Erythroblast (primary cell): ENCODE data around the gene ADAMTSL1.

Experiments
- GATA1 ChIP-seq: IDR thresholded peaks from 2 replicates; pipeline ENCODE4 v1.6.1; 2011; ENCODE audit warnings: low read depth, mild to moderate bottlenecking, control low read depth, low read length, moderate library complexity
- POLR2A ChIP-seq: IDR thresholded peaks from 2 replicates; pipeline ENCODE4 v1.6.1; 2011; ENCODE audit warnings: mild to moderate bottlenecking, low read length

DNA sequence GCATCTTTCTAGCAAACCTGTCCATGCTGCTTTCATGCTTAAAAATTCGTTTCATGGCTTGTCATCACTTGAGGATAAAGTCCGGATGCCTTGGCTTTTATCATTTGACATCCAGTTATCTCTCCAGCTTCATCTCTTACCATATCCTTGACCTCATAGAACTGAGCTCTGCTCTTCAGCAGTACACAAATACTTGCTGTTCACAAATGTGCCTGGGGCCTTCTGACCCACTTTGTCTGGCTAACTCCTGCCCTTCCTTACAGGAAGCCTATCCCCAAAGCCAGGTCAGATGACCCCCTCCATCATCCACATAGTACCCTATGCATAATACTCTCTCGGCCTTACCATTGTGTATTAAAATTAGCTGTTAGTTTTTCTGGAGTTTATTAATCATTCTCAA, 310.0 kb downstream of the ADAMTSL1 start:
- TF ChIP-seq POLR2A (no peak), GATA1 (no peak)
